ENCODE measurements around the gene ST8SIA2. TPM values are rescaled to one million over a fixed set of nuclear protein-coding genes. Genes with fewer than 3 reads are reported as not detected.

ST8SIA2 gene
- total RNA-seq, 1 experiment from 2014 or later, result 0.15 TPM

GRCh38 chr15:92376109-92376508 lies 17.6 kb upstream of the ST8SIA2 start:
- Histone ChIP-seq H3K4me1 (ENCODE audit: control insufficient read depth, insufficient read depth, low read length) (no peaks in the 10 kb centered on the region), H3K4me3 (ENCODE audit: low read depth in 2 of 2, low read length in 2 of 2) (no peak overlapping the region), H3K27me3 (ENCODE audit: control insufficient read depth, insufficient read depth, low read length) (no peaks in the 10 kb centered on the region), H3K9me3 (ENCODE audit: control insufficient read depth, insufficient read depth, low read depth, low read length) (no peaks in the 10 kb centered on the region), H3K36me3 (ENCODE audit: control insufficient read depth, insufficient read depth, low read length) (no peaks in the 10 kb centered on the region), H3K27ac (ENCODE audit: low read length) (no peak overlapping the region)
- DNase-seq (ENCODE audit: low read depth, low spot score) (no peak), ATAC-seq (no peak)
- ChIA-PET POLR2A (no interaction called here), CTCF (no interaction called here)
- in situ Hi-C loops (cut with HindIII; ENCODE audit: low pct_unique_long_range_greater_than_20kb, low sequenced_read_pairs), result no loop called here
- no TSS peak for BruUV-seq (replicated peaks)
- TF ChIP-seq REST (IDR thresholded peaks at IDR 0.05; ENCODE audit: insufficient read depth in 1 of 2, low read depth in 2 of 2, low read length in 1 of 2) (no peak), TCF7L2 (IDR thresholded peaks at IDR 0.05; ENCODE audit: low read depth, low read length) (no peak), CTCF (IDR thresholded peaks at IDR 0.05) (no peak), POLR2AphosphoS5 (IDR thresholded peaks at IDR 0.05; ENCODE audit: low read depth, low read length) (no peak), SIN3A (IDR thresholded peaks at IDR 0.05; ENCODE audit: borderline replicate concordance, insufficient read depth, low read depth, low read length) (no peak)
- intact Hi-C loops (cut with micrococcal nuclease; ENCODE audit: unreplicated experiment), result no loop called here

DNA sequence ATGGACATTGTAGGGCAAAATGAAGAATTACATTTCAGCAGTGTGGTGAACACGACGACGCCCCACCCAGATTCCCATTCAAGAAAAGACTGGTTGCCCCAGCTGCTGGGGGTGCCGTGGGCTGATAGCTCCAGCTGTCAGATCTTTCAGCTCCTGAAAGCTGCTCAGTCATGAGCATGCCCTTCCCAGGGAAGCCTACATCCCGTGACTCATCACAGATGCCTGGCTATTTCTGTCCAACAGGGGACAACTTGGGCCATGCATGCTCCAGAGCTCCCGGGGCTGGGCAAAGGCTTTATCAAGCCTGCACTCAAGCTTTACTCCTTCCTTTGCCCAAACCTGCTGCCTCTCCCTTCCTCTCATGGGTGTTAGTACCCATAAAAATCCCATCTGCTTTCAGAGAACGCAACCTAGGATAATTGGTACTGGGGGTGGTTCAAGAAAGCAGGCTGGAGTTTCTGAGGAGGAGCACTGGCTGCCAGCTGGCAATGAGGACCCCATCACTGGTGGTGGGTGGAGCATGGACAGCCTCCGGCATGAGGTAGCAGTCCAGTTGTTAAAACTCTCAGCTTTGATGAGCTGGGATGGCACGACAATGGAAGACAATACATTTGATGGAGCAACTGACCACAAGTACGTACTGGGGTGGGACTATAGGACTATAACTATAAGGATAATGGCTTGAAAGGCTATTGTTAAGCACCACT lies 16.4 kb upstream of the ST8SIA2 start:
- DNase-seq (ENCODE audit: low read depth, low spot score) (no peak), ATAC-seq (no peak)
- CTCF ChIA-PET, result interaction anchor here (1.2 kb wide), 1 partner anchor 14 kb away, joined by 3 read pairs; no protein-coding TSS in a partner anchor
- TF ChIP-seq POLR2AphosphoS5 (IDR thresholded peaks at IDR 0.05; ENCODE audit: low read depth, low read length) (no peak), TCF7L2 (IDR thresholded peaks at IDR 0.05; ENCODE audit: low read depth, low read length) (no peak), SIN3A (IDR thresholded peaks at IDR 0.05; ENCODE audit: borderline replicate concordance, insufficient read depth, low read depth, low read length) (no peak), REST (IDR thresholded peaks at IDR 0.05; ENCODE audit: insufficient read depth in 1 of 2, low read depth in 2 of 2, low read length in 1 of 2) (no peak), CTCF (IDR thresholded peaks at IDR 0.05) (no peak)
- Histone ChIP-seq H3K27me3 (ENCODE audit: control insufficient read depth, insufficient read depth, low read length) (no peaks in the 10 kb centered on the region), H3K27ac (ENCODE audit: low read length) (no peak overlapping the region), H3K36me3 (ENCODE audit: control insufficient read depth, insufficient read depth, low read length) (no peaks in the 10 kb centered on the region), H3K4me1 (ENCODE audit: control insufficient read depth, insufficient read depth, low read length) (no peaks in the 10 kb centered on the region), H3K9me3 (ENCODE audit: control insufficient read depth, insufficient read depth, low read depth, low read length) (no peaks in the 10 kb centered on the region), H3K4me3 (ENCODE audit: low read depth in 2 of 2, low read length in 2 of 2) (no peak overlapping the region)
- intact Hi-C loops (cut with micrococcal nuclease; ENCODE audit: unreplicated experiment), result no loop called here
- in situ Hi-C loops (cut with HindIII; ENCODE audit: low pct_unique_long_range_greater_than_20kb, low sequenced_read_pairs), result no loop called here
- POLR2A ChIA-PET, result no interaction called here
- no TSS peak for BruUV-seq (replicated peaks)
